Effector CD8-positive, alpha-beta T cell (primary cell): ENCODE data around the gene NOB1.
"Not testable (repeated sequence)": the region's sequence is repeated elsewhere in the genome, so short reads cannot be mapped to it uniquely, and the experiment has no call there.

Experiments
- DNase-seq: peaks from one replicate; lab custom pipeline; 2025; lab: John Stamatoyannopoulos, UW

The NOB1 gene

DNA sequence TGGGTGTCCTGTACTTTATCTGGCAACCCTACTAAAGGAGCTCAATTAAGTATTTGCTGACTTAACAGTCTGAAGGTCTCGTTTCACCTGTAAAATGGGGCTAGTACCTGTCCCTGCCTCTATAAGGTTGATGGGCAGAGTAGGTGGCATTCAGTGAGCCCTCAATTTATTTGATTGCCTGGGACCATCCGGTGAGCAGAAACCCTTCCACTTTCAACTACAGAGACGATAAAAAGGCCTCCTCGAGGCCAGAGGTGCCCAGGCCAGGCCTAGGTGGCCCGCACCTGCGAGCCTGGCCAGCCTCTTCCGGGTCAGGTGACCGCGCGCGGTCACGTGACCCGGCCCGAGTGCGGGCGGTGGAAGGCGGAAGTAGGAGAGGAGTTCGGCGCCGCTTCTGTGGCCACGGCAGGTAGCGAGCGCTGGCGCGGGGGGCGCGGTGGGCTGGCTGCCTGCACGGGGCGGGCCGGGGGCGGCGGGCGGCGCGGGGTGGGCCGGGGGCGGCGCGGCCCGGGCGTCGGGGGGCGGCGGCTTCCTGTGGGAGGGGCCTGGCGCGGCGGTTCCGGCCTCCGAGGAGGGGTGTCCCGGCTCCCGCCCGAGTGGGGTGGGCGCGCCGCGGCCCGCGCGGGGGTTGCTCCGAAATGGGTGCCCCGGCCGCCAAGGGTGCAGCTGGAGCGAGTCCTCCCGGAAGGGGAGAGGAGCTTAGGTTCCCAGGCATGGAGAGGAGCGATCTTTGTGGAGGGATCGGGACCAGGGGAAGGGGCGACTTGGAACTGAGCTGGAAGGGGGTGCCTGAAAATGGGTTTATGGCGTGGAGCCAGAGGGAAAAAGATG lies 7.5 kb upstream of the NOB1 start, which contains the start of gene WWP2:
WWP2 (plus strand) TSS at position 350 of the 831 bp plus-strand sequence. CDS start 24,679 bp downstream, outside the sequence.
- DNase-seq: peak; percentile 72

GRCh38 chr16:69757375-69757774 lies 2.6 kb upstream of the NOB1 start:
- DNase-seq: not testable (repeated sequence)

DNA sequence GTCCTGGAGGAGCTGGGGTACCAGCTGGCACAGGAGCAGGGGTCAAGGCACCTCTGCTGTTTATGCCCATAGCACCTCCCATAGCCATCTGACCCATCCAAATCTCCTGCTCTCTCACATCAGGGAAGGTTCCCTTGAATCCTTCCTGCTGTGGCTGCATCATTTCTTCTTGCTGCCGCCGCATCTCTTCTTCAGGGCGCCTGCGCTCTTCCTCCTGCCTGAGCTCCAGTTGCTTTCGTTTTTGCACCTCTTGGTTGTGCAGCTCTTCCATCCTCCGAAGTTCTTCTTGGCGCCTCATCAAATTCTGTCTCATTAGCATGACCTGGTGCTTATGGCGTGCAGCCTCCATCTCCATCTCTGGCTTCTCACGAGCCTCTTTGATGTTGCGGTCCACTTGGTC lies 2.0 kb upstream of the NOB1 start:
- DNase-seq: no peak

- no peak for DNase-seq
Measured at GRCh38 chr16:69754143-69754468, 620 bp downstream of the NOB1 start.

DNA sequence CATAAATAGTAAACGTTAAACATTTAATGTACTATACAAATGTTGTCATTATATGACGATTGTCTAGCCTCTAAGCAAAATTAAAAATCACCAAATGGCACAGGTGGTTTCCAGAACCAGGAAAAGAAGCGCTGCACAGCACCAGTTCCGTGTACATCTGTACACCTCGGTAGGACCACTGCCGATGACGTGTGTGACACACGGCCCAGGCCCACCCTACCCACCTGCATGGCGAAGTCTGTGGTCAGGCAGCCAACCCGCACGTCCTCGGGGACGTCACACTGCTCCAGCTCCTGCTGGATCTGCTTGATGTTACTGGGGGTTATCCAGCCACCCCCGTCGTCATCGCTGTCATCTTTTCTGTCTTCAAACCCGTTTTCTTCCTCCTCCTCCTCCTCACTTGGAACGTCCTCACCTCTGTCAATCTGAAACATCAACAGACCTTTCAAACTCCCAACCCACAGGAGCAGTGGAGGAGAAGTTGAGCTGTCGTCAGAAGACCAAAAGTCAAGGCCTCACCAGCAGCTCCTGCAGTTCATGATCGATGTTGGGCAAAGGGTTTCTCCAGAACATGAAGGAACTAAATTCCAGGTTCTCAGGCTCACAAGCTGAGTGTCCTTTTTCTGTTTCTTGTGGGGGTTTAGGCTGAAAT lies 5.9 kb downstream of the NOB1 start:
- DNase-seq: no peak

DNA sequence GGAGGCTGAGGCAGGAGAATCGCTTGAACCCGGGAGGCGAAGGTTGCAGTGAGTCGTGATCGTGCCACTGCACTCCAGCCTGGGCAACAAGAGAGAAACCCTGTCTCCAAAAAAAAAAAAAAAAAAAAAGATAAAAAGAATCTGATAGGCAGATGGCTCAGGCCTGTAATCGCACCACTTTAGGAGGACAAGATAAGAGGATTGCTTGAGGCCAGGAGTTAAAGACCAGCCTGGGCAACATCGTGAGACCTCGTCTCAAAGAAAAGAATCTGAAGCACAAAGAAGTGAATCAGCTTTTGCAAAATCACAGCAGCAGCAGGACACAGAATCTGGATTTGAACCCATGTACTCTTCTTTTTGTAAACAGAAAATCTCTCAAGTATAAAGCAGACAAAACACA lies 7.6 kb downstream of the NOB1 start:
- DNase-seq: no peak

GRCh38 chr16:69745959-69746358 lies 8.8 kb downstream of the NOB1 start:
- no peak for DNase-seq

- DNase-seq: no peak
Measured at GRCh38 chr16:69745232-69745612, 9.5 kb downstream of the NOB1 start.

DNA sequence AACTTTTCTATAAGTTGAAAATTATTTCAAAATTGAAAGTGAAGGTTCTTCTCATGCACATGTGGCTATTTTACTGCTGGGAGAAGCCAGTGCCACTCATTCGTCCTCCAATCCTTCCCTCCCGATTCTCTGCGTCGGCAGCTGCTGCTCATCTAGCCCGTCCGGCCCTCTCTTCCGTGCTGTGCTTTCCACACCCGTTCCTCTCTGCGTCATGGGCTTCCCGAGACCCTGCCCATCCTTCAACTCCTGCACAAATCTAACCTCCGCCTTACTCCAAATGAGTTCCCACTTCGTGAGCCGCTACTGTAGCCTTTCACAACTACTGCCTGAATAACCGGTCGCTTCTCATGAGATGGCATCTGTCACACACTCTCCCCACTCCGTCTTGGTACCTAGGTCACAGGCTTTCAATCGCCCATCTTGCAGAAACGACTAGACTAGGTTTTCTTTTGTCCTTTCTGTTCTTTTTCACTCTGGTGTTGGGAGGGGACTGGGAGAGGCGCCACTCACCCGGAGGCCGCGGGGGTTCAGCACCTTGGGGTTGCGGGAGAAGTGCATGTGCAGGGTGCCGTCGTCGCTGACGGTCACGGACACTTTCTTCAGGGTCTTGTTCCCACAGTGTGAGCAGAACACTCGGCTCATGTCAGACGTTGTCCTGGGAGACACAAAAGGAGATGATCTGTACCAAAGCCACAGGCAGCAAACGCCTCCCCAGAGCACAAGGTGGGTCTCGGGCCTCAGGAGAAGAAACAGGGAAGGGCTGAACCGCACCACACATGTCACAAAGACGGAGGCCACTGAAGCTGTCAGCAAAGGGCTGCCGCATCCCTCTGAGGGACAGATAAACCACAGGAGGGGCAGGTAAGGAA lies 10.1 kb downstream of the NOB1 start:
- DNase-seq: no peak

DNA sequence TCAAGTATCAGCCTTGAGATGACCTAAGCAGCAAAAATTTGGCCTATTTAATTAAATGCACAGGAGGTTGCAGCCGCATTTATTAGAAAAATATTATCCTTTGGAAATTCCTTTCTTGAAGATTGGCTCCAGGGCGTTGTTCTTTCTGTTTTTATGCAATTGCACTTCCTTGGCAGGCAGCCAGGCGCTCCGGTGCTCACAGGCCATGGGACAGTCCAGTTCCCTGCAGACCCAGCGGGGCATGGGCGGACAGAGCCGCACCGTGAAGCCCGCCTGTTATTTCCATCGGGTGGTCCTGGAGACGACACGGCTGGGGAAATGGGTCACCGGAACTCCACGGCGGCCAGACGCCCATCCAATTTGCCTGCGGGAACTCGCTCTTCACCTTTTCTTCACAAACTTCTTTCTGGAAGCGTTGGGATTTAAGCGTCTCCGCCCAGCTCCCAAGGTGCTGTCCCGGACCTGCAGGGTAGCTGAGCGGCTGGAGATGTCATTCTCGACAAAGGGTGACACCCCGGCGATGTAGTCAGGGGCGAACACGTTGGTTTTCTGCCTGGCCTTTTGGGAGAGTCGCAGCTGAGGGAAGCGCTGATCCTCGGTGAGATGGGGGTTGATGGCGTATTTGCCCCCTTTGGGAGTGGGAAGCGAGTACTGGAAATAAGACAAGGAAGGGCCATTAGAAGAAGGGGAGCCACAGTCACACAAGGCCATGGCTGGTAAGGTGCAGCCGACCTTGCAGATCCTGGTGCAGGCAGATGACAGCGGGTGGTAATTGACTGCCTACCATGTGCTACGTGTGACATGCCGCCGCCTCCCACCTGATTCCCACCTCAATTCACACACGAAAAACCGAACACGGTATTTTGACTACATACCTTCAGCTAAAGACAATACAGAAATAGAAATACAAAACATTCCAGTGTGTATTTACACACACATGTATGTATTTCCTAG lies 12.5 kb downstream of the NOB1 start:
- no peak for DNase-seq

- DNase-seq: no peak
Measured at GRCh38 chr16:69741519-69741918, 13.2 kb downstream of the NOB1 start.

DNA sequence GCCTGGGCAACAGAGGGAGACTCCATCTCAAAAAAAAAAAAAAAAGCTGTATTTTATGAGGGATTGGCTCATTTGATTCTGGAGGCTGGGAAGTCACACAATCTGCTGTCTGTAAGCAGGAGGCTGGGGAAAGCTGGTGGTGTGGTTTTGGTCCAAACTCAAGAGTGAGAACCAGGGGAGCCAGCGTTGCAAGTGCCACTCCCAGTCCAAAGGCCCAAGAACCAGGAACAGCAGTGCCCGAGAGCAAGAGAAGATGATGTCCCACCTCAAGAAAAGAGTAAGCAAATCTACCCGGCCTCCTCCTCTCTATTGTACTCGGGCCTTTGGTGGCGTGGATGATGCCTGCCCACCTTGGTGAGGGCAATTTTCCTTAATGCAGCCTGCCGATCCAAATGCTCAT lies 22.6 kb downstream of the NOB1 start:
- DNase-seq: no peak

- not testable (repeated sequence) for DNase-seq
Measured at GRCh38 chr16:69731280-69731679, 23.4 kb downstream of the NOB1 start.

DNA sequence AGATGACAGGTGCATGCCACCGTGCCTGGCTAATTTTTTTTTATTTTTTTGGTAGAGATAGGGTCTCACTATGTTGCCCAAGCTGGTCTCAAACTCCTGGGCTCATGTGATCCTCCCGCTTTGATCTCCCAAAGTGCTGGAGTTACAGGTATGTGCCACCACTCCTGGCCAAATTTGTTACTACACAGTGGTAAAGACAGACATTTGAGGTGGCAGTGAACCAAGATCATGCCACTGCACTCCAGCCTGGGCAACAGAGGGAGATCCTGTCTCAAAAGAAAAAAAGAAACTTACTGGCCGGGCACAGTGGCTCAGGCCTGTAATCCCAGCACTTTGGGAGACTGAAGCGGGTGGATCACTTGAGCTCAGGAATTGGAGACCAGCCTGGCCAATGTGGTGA lies 25.7 kb downstream of the NOB1 start:
- not testable (repeated sequence) for DNase-seq

DNA sequence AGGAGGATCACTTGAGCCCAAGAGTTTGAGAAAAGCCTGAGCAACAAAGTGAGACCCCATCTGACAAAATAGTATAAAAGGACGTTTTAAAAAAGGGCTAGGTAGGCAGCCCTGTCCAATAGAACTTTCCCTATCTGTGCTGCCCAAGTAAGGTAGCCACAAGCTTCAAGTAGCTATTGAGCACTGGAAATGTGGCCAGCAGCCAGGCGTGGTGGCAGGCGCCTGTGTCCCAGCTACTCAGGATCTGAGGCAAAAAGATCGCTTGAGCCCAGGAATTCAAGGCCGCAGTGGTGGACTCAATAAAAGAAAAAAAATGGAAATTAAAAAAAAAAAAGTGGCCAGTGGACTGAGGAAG lies 26.8 kb downstream of the NOB1 start:
- DNase-seq: no peak

- DNase-seq: peak; percentile 63
Measured at GRCh38 chr16:69726313-69727060, 28.2 kb downstream of the NOB1 start, which contains the start of gene NQO1. NQO1 (minus strand) TSS chr16:69726560; CDS start chr16:69726439, 121 bp downstream.

DNA sequence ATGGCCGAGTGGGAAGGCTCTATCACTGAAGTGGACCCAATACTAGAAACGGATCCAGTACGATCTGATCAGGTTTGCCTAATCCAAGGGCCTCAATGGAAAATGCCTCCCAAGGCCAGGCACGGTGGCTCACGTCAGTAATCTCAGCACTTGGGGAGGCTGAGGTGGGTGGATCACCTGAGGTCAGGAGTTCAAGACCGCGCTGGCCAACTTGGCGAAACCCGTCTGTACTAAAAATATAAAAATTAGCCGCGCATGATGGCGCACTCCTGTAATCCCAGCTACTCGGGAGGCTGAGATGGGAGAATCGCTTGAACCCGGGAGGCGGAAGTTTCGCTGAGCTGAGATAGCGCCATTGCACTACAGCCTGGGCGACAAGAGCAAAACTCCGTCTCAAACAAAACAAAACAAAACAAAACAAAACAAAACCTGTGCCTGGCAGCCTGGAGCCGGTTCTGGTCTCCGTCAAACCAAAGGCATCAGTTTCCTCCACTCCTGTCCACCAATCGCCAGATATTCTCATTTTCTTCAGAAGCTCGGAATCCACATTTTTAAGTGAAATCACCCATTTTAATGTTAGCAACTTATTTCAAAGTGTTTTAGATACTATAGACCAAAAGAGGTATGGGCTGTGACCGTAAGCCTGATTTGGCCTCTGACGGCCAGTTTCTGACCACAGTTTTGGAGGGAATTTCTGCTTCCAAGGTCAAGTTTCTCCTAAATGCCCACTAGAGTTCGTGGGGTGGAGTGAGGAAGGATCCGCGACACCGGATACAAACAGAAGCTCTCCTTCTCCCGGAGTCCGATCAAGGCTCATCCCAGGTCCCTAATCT lies 29.0 kb downstream of the NOB1 start:
- DNase-seq: no peak

DNA sequence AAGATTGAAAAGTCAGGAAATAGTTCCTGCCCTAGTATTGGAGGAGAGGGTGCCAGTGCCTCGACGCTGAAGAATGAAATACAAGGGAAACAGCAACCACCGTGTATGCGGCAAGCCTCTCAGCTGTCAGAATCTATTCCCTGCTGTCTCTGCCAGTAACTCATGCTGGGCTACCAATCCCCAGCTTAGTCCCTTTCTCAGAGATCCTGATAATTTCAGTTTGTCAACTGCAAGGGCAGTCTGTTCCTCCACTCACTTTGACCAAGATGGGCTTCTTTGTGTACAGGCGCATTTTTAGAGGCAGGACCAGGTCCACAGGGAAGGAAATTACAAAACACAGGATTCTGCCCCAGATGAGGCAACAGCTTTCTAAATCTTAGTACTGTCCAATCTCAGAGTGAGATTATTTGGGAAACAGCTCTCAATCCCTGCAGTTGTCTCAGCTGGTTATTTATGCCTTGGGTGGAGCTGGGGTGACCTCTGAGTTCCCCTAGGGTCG lies 29.7 kb downstream of the NOB1 start:
- no peak for DNase-seq

DNA sequence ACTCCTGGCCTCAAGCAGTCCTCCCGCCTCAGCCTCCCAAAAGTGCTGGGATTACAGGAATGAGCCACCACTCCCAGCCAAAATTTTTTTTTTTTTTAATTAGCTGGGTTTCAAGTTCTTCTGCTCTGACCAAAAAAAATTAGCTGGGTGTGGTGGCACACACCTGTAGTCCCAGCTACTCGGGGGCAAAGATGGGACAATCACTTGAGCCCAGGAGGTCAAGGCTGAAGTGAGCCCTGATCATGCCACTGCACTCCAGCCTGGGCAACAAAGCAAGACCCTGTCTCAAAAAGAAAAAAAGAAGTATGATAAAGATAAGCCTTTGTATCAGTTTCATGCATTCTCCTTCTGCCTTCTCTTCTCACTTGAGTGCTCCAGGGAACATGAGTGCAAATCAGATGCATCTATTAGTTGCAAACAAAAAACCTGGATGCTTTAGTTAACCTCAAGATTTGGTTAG lies 30.3 kb downstream of the NOB1 start:
- no peak for DNase-seq
